ENCODE measurements around the gene KCND2. TPM values are rescaled to one million over a fixed set of nuclear protein-coding genes. Genes with fewer than 3 reads are reported as not detected.

Gene KCND2
- polyA plus RNA-seq, 1 of the 3 experiments (the other 2 are of a cell fraction), result not detected

DNA sequence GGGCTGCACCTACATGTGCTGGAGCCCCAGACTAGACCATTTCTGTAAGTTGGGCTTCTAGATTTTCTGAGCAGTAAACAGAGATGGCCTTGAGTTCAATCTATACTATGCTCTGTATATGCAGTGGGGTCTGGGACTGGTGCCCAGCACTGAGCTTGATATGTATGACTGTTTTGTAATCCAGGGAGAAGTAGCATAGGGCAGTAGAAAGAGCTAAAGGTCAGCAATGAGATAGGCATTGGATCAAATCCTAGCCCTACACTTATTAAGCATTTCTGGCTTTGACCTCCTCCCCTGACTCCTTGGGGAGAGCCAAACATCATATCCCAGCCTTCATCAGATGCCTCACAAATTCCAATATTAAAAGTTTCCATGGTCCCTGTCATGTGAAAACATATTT lies 330.4 kb downstream of the KCND2 start:
- no peaks in the 10 kb centered on the region for H3K4me1 ChIP-seq (ENCODE audit: control insufficient read depth in 1 of 2, insufficient read depth in 2 of 2, low read depth in 1 of 2, low read length in 1 of 2)
- DNase-seq, result no peak
- H3K27me3 ChIP-seq (ENCODE audit: insufficient read depth), result no peaks in the 10 kb centered on the region
- CTCF ChIA-PET, result no interaction called here
- H4K20me1 ChIP-seq (ENCODE audit: insufficient read depth), result no peaks in the 10 kb centered on the region
- H3K36me3 ChIP-seq (replicated peaks in 1 of 2; ENCODE audit: control insufficient read depth in 1 of 2, insufficient read depth in 2 of 2, low read length in 1 of 2), result no peaks in the 10 kb centered on the region
- no peak for TF ChIP-seq EP300 (IDR thresholded peaks at IDR 0.05; ENCODE audit: borderline replicate concordance in 1 of 2, low read depth in 1 of 2, low read length in 1 of 2)
- TF ChIP-seq, protein P1, sequence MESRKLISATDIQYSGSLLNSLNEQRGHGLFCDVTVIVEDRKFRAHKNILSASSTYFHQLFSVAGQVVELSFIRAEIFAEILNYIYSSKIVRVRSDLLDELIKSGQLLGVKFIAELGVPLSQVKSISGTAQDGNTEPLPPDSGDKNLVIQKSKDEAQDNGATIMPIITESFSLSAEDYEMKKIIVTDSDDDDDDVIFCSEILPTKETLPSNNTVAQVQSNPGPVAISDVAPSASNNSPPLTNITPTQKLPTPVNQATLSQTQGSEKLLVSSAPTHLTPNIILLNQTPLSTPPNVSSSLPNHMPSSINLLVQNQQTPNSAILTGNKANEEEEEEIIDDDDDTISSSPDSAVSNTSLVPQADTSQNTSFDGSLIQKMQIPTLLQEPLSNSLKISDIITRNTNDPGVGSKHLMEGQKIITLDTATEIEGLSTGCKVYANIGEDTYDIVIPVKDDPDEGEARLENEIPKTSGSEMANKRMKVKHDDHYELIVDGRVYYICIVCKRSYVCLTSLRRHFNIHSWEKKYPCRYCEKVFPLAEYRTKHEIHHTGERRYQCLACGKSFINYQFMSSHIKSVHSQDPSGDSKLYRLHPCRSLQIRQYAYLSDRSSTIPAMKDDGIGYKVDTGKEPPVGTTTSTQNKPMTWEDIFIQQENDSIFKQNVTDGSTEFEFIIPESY (IDR thresholded peaks at IDR 0.05; ENCODE audit: borderline replicate concordance, low read depth), result no peak
- TF ChIP-seq MEF2A (IDR thresholded peaks at IDR 0.05; ENCODE audit: borderline replicate concordance, low read depth), result no peak
- TF ChIP-seq FOSL2 (IDR thresholded peaks at IDR 0.05; ENCODE audit: borderline replicate concordance, low read depth), result no peak
- TF ChIP-seq, protein P2, sequence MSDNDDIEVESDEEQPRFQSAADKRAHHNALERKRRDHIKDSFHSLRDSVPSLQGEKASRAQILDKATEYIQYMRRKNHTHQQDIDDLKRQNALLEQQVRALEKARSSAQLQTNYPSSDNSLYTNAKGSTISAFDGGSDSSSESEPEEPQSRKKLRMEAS (IDR thresholded peaks at IDR 0.05; ENCODE audit: low read depth), result no peak
- TF ChIP-seq, protein P3, sequence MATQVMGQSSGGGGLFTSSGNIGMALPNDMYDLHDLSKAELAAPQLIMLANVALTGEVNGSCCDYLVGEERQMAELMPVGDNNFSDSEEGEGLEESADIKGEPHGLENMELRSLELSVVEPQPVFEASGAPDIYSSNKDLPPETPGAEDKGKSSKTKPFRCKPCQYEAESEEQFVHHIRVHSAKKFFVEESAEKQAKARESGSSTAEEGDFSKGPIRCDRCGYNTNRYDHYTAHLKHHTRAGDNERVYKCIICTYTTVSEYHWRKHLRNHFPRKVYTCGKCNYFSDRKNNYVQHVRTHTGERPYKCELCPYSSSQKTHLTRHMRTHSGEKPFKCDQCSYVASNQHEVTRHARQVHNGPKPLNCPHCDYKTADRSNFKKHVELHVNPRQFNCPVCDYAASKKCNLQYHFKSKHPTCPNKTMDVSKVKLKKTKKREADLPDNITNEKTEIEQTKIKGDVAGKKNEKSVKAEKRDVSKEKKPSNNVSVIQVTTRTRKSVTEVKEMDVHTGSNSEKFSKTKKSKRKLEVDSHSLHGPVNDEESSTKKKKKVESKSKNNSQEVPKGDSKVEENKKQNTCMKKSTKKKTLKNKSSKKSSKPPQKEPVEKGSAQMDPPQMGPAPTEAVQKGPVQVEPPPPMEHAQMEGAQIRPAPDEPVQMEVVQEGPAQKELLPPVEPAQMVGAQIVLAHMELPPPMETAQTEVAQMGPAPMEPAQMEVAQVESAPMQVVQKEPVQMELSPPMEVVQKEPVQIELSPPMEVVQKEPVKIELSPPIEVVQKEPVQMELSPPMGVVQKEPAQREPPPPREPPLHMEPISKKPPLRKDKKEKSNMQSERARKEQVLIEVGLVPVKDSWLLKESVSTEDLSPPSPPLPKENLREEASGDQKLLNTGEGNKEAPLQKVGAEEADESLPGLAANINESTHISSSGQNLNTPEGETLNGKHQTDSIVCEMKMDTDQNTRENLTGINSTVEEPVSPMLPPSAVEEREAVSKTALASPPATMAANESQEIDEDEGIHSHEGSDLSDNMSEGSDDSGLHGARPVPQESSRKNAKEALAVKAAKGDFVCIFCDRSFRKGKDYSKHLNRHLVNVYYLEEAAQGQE (IDR thresholded peaks at IDR 0.05; ENCODE audit: low read depth, low read length), result no peak
- no peak for TF ChIP-seq RCOR1 (IDR thresholded peaks at IDR 0.05; ENCODE audit: low read length)
- no peak overlapping the region for H3K4me2 ChIP-seq
- H3K27ac ChIP-seq (ENCODE audit: low read depth in 2 of 2, low read length in 1 of 2), result no peak overlapping the region
- H3K79me2 ChIP-seq (ENCODE audit: insufficient read depth), result no peaks in the 10 kb centered on the region
- no peak overlapping the region for H3K4me3 ChIP-seq (ENCODE audit: low read depth in 2 of 2, low read length in 1 of 2)
- H3K9ac ChIP-seq, result no peak overlapping the region
- 0 out of 2 replicates have a peak, but pooled peaks cover 2% of the 10 kb centered on the region for H3K9me2 ChIP-seq
- H3K9me3 ChIP-seq, result no peaks in the 10 kb centered on the region
- POLR2A ChIA-PET, result no interaction called here
- H2AFZ ChIP-seq (ENCODE audit: low read depth), result no peak overlapping the region
- H3F3A ChIP-seq (replicated peaks; ENCODE audit: insufficient read depth), result no peaks in the 10 kb centered on the region

DNA sequence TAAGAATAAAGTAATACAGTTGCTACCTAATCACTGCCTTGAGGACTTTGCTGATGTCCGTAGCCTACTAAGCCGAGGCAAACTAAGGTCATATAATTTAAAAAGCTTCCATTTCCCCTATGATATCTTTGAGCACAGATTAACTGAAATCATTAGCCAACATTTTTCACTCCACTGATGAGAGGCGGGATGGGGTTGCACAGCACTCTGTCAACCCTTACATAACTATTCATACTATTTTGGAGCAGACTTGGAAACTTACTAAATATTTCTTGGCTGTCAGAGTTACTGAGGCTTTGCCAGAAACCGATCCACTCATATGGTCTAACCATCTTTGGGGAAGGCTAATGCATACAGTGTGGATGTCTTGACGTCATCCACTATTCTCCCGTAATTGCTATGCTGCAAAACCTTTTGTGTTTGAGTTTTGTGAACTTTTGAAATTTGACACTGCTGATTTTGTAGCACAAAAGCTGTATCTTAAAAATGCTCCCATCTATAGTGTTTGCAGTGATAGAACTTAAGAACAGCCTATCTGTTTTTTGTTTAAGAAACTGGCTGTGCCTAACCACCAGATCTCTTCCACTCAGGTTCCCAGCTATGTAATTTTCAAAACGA lies 336.3 kb downstream of the KCND2 start:
- POLR2A ChIA-PET, result no interaction called here
- H3K4me3 ChIP-seq (ENCODE audit: low read depth in 2 of 2, low read length in 1 of 2), result no peak overlapping the region
- no peak for DNase-seq
- no peak overlapping the region for H2AFZ ChIP-seq (ENCODE audit: low read depth)
- 3% methylated on average over 7 of the region's 7 CpGs for WGBS (ENCODE audit: low lambda C conversion rate)
- H3K27me3 ChIP-seq (ENCODE audit: insufficient read depth), result no peaks in the 10 kb centered on the region
- no peak overlapping the region for H3K4me2 ChIP-seq
- H3F3A ChIP-seq (replicated peaks; ENCODE audit: insufficient read depth), result no peaks in the 10 kb centered on the region
- no peaks in the 10 kb centered on the region for H3K9me2 ChIP-seq
- CTCF ChIA-PET, result interaction anchor here (0.9 to 1.0 kb wide), 2 partner anchors 10 to 54 kb away, joined by 3 to 4 read pairs; no protein-coding TSS in a partner anchor
- no peak overlapping the region for H3K9ac ChIP-seq
- no peaks in the 10 kb centered on the region for H4K20me1 ChIP-seq (ENCODE audit: insufficient read depth)
- no peaks in the 10 kb centered on the region for H3K9me3 ChIP-seq
- no peak overlapping the region for H3K27ac ChIP-seq (ENCODE audit: low read depth in 2 of 2, low read length in 1 of 2)
- H3K4me1 ChIP-seq (ENCODE audit: control insufficient read depth in 1 of 2, insufficient read depth in 2 of 2, low read depth in 1 of 2, low read length in 1 of 2), result no peaks in the 10 kb centered on the region
- H3K36me3 ChIP-seq (replicated peaks in 1 of 2; ENCODE audit: control insufficient read depth in 1 of 2, insufficient read depth in 2 of 2, low read length in 1 of 2), result no peaks in the 10 kb centered on the region
- no peaks in the 10 kb centered on the region for H3K79me2 ChIP-seq (ENCODE audit: insufficient read depth)
- TF ChIP-seq, protein P1 (IDR thresholded peaks at IDR 0.05; ENCODE audit: borderline replicate concordance, low read depth), result no peak
- TF ChIP-seq TCF12 (IDR thresholded peaks at IDR 0.05), result no peak
- TF ChIP-seq FOXM1 (IDR thresholded peaks at IDR 0.05; ENCODE audit: low read depth), result no peak
- TF ChIP-seq EZH2phosphoT487 (IDR thresholded peaks at IDR 0.05; ENCODE audit: borderline replicate concordance, low read depth), result no peak
- no peak for TF ChIP-seq POLR2AphosphoS5 (IDR thresholded peaks at IDR 0.05; ENCODE audit: low read depth, low read length)
- TF ChIP-seq, protein P4, sequence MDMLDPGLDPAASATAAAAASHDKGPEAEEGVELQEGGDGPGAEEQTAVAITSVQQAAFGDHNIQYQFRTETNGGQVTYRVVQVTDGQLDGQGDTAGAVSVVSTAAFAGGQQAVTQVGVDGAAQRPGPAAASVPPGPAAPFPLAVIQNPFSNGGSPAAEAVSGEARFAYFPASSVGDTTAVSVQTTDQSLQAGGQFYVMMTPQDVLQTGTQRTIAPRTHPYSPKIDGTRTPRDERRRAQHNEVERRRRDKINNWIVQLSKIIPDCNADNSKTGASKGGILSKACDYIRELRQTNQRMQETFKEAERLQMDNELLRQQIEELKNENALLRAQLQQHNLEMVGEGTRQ (IDR thresholded peaks at IDR 0.05; ENCODE audit: borderline replicate concordance, low read depth, low read length), result no peak
- TF ChIP-seq ELF1 (IDR thresholded peaks at IDR 0.05), result no peak
- no peak for TF ChIP-seq GATA2 (CRISPR knock-in tag; IDR thresholded peaks at IDR 0.05)
- TF ChIP-seq RFX5 (IDR thresholded peaks at IDR 0.05; ENCODE audit: low read length), result no peak
- TF ChIP-seq, protein P2 (IDR thresholded peaks at IDR 0.05; ENCODE audit: low read depth), result no peak
